22Rv1 (cell line): ENCODE results near the gene TEX12.

Experiments used
- ZFX ChIP-seq: fragments of 450-650 bp; IDR thresholded peaks from 2 replicates; pipeline ENCODE4 v1.6.1; 2017; ENCODE audit warnings: antibody characterized with exemption, borderline replicate concordance
- TF ChIP-seq, protein P1 (sequence below): fragments of 450-650 bp; IDR thresholded peaks from 2 replicates; pipeline ENCODE4 v1.5.1; 2017; ENCODE audit warnings: mild to moderate bottlenecking

DNA sequence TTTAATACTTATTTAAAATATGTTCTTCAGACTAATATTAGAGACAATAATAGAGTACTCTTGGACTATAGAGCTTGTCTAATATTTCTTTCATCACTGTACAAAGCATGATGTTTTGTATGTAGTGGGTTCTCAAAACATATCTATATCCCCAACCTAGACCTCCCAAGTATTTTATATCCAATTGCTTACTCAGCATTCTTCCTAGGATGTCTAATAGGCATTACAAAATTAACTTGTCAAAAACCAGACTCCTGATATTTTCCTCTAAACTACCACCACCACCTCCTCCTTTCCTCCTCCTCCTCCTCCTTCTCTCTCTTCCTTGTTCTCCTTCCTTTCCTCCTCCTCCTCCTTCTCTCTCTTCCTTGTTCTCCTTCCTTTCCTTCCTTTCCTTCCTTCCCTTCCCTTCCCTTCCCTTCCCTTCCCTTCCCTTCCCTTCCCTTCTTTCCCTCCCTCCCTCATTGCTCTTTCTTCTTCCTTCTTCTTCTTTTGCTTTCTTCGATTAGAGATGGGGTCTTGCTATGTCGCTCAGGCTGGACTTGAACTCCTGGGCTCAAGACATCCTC is 29.4 kb downstream of the TEX12 start:
- TF ChIP-seq, protein P1, sequence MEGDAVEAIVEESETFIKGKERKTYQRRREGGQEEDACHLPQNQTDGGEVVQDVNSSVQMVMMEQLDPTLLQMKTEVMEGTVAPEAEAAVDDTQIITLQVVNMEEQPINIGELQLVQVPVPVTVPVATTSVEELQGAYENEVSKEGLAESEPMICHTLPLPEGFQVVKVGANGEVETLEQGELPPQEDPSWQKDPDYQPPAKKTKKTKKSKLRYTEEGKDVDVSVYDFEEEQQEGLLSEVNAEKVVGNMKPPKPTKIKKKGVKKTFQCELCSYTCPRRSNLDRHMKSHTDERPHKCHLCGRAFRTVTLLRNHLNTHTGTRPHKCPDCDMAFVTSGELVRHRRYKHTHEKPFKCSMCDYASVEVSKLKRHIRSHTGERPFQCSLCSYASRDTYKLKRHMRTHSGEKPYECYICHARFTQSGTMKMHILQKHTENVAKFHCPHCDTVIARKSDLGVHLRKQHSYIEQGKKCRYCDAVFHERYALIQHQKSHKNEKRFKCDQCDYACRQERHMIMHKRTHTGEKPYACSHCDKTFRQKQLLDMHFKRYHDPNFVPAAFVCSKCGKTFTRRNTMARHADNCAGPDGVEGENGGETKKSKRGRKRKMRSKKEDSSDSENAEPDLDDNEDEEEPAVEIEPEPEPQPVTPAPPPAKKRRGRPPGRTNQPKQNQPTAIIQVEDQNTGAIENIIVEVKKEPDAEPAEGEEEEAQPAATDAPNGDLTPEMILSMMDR = no peak
- TF ChIP-seq ZFX = no peak
